Breast epithelium (tissue), 3 donors: Measurements from ENCODE around the gene ZNF451.
"Not testable (repeated sequence)": the region's sequence is repeated elsewhere in the genome, so short reads cannot be mapped to it uniquely, and the experiment has no call there.

ENCODE experiments used
- CTCF ChIP-seq, 3 donors: fragments of 450-650 bp; IDR thresholded peaks; one replicate each; pipeline ENCODE4 v1.5.1; 2016 to 2017; ENCODE audit warnings: antibody characterized with exemption in 3 of 3, mild to moderate bottlenecking in 3 of 3, moderate library complexity in 3 of 3
- POLR2AphosphoS5 ChIP-seq, 3 donors: sonication (generic); formaldehyde crosslinking; IDR thresholded peaks; one replicate each; pipeline ENCODE4 v1.6.1; 2017; ENCODE audit warnings: antibody characterized with exemption in 3 of 3

GRCh38 chr6:57047257-57047585 lies 42.8 kb upstream of the ZNF451 start:
- TF ChIP-seq POLR2AphosphoS5, CTCF (IDR thresholded peaks at IDR 0.05): not testable (repeated sequence)
